Transverse colon (tissue), 4 donors: ENCODE results near the gene CCDC61.

Experiments
- CTCF ChIP-seq, 5 experiments: fragments of 200-600 bp in 3 of 5; fragments of 450-650 bp in 2 of 5; sonication (generic) in 3 of 5; IDR thresholded peaks; 1 replicate in 2 of 5; 2 replicates in 3 of 5; pipeline ENCODE4 v1.5.1; 2016 to 2017; ENCODE audit warnings: antibody characterized with exemption in 5 of 5, inconsistent platforms in 3 of 5, mild to moderate bottlenecking in 2 of 5, moderate library complexity in 1 of 5
- EP300 ChIP-seq: sonication (generic); formaldehyde crosslinking; IDR thresholded peaks from one replicate; pipeline ENCODE4 v1.6.1; 2017; ENCODE audit warnings: antibody characterized with exemption, low read depth
- POLR2A ChIP-seq: fragments of 450-650 bp; IDR thresholded peaks from one replicate; pipeline ENCODE4 v1.6.1; 2016; ENCODE audit warnings: antibody characterized with exemption, mild to moderate bottlenecking, moderate library complexity
- POLR2AphosphoS5 ChIP-seq, 3 donors: sonication (generic); formaldehyde crosslinking; IDR thresholded peaks; one replicate each; pipeline ENCODE4 v1.6.1; 2016; ENCODE audit warnings: antibody characterized with exemption in 3 of 3

GRCh38 chr19:45969676-45970075 lies 25.6 kb upstream of the CCDC61 start:
- TF ChIP-seq CTCF (IDR thresholded peaks at IDR 0.05) (no peak), POLR2A (no peak), EP300 (no peak), POLR2AphosphoS5 (IDR thresholded peaks at IDR 0.05) (no peak)
